IMR-90 (cell line): ENCODE results near the gene GABRG1. TPM values are rescaled to one million over a fixed set of nuclear protein-coding genes. Genes with fewer than 3 reads are reported as not detected.

ENCODE experiments used
- ATAC-seq: fragments of 200-7000 bp; cut with Tn5 transposase; 2 replicates; pipeline ENCODE4 v1.9.1; 2020; ENCODE audit warnings: low read depth, mild to moderate bottlenecking, moderate library complexity
- BruUV-seq: library from RNA; stranded (reverse); fragments of 400-500 nt; replicated peaks from 2 replicates; lab custom pipeline; 2021; lab: Mats Ljungman, UMichigan
- CTCF ChIA-PET: fragments of 300-600 bp; formaldehyde crosslinking; extraction: SDS; loops from one replicate; lab custom pipeline; 2021; ENCODE audit warnings: antibody characterized with exemption; lab: Yijun Ruan, JAX
- POLR2A ChIA-PET: fragments of 300-600 bp; sonication (Branson Sonifier 250); formaldehyde crosslinking; loops from one replicate; lab custom pipeline; 2022; ENCODE audit warnings: antibody characterized with exemption; ENCODE audit not compliant: unreplicated experiment; lab: Charles Lee
- DNase-seq: peaks from one replicate; pipeline ENCODE4 v3.0.0; 2013
- H2AFZ ChIP-seq: replicated peaks from 2 replicates; pipeline ENCODE3; 2013; ENCODE audit warnings: low read length, mild to moderate bottlenecking; ENCODE audit not compliant: poor library complexity
- H2AK5ac ChIP-seq: 2 replicates; pipeline ENCODE4 v1.6.1; 2013; ENCODE audit warnings: low read depth, low read length, inconsistent platforms
- H2AK9ac ChIP-seq: replicated peaks from 2 replicates; pipeline ENCODE3; 2013; ENCODE audit warnings: mild to moderate bottlenecking, low read depth, low read length, moderate library complexity; ENCODE audit not compliant: poor library complexity
- H2BK120ac ChIP-seq: 2 replicates; pipeline ENCODE4 v1.6.1; 2013; ENCODE audit warnings: low read depth, low read length, inconsistent platforms
- H2BK15ac ChIP-seq: 3 replicates; pipeline ENCODE4 v1.6.1; 2013; ENCODE audit warnings: low read depth, low read length, inconsistent platforms
- H2BK20ac ChIP-seq: 2 replicates; pipeline ENCODE4 v1.6.1; 2013; ENCODE audit warnings: low read depth, mild to moderate bottlenecking, inconsistent platforms, low read length, moderate library complexity
- H2BK5ac ChIP-seq: 2 replicates; pipeline ENCODE4 v1.6.1; 2013; ENCODE audit warnings: mild to moderate bottlenecking, low read depth, low read length, inconsistent platforms; ENCODE audit not compliant: poor library complexity, severe bottlenecking
- H3K14ac ChIP-seq: replicated peaks from 2 replicates; pipeline ENCODE4 v1.6.1; 2013; ENCODE audit warnings: low read depth, low read length, inconsistent platforms
- H3K18ac ChIP-seq: 2 replicates; pipeline ENCODE4 v1.6.1; 2013; ENCODE audit warnings: low read depth, low read length, control low read depth
- H3K23ac ChIP-seq: 2 replicates; pipeline ENCODE4 v1.6.1; 2013; ENCODE audit warnings: low read depth, low read length, inconsistent platforms
- H3K27ac ChIP-seq: 2 replicates; pipeline ENCODE4 v1.5.1; 2013; ENCODE audit warnings: mild to moderate bottlenecking, control low read depth, low read length; ENCODE audit not compliant: insufficient read depth
- H3K27me3 ChIP-seq: 2 replicates; pipeline ENCODE4 v1.6.1; 2013; ENCODE audit warnings: low read length; ENCODE audit not compliant: control insufficient read depth, insufficient read depth
- H3K36me3 ChIP-seq: 2 replicates; pipeline ENCODE4 v1.6.1; 2013; ENCODE audit warnings: low read length, mixed read lengths; ENCODE audit not compliant: control insufficient read depth, insufficient read depth
- H3K4ac ChIP-seq: 2 replicates; pipeline ENCODE4 v1.6.1; 2013; ENCODE audit warnings: low read depth, low read length, inconsistent platforms
- H3K4me1 ChIP-seq: 2 replicates; pipeline ENCODE4 v1.6.1; 2013; ENCODE audit warnings: low read length, mixed read lengths; ENCODE audit not compliant: control insufficient read depth, insufficient read depth
- H3K4me2 ChIP-seq: 2 replicates; pipeline ENCODE4 v1.6.1; 2013; ENCODE audit warnings: low read depth, mild to moderate bottlenecking, control low read depth, low read length, moderate library complexity
- H3K4me3 ChIP-seq: 2 replicates; pipeline ENCODE4 v1.5.1; 2013; ENCODE audit warnings: low read depth, mild to moderate bottlenecking, control low read depth, low read length, moderate library complexity; ENCODE audit not compliant: insufficient read depth
- H3K56ac ChIP-seq: 2 replicates; pipeline ENCODE4 v1.6.1; 2013; ENCODE audit warnings: low read length, inconsistent platforms; ENCODE audit not compliant: insufficient read depth; ENCODE audit errors: extremely low read depth
- H3K79me1 ChIP-seq, 2 experiments: 2 replicates each; pipeline ENCODE4 v1.6.1; 2013; ENCODE audit warnings: low read length in 2 of 2, inconsistent platforms in 1 of 2, low read depth in 1 of 2
- H3K9ac ChIP-seq: 2 replicates; pipeline ENCODE4 v1.6.1; 2013; ENCODE audit warnings: low read depth, low read length, control low read depth
- H3K9me1 ChIP-seq: 2 replicates; pipeline ENCODE4 v1.6.1; 2013; ENCODE audit warnings: low read length, inconsistent platforms; ENCODE audit not compliant: insufficient read depth
- H3K9me3 ChIP-seq: 2 replicates; pipeline ENCODE4 v1.6.1; 2013; ENCODE audit warnings: low read length; ENCODE audit not compliant: control insufficient read depth, insufficient read depth
- H4K20me1 ChIP-seq: 2 replicates; pipeline ENCODE4 v1.6.1; 2013; ENCODE audit warnings: low read length, inconsistent platforms; ENCODE audit not compliant: insufficient read depth
- H4K5ac ChIP-seq: 2 replicates; pipeline ENCODE4 v1.6.1; 2013; ENCODE audit warnings: mild to moderate bottlenecking, low read depth, low read length, control low read depth
- H4K8ac ChIP-seq, 2 experiments: 2 replicates each; pipeline ENCODE4 v1.6.1; 2013; ENCODE audit warnings: low read depth in 2 of 2, low read length in 2 of 2, control low read depth in 1 of 2, inconsistent platforms in 1 of 2
- H4K91ac ChIP-seq: 2 replicates; pipeline ENCODE4 v1.6.1; 2013; ENCODE audit warnings: low read depth, low read length, inconsistent platforms; ENCODE audit not compliant: insufficient read depth
- CHD1 ChIP-seq: IDR thresholded peaks from 2 replicates; pipeline ENCODE4 v1.6.1; 2012; ENCODE audit warnings: low read depth, low read length, improper control_type of control experiment
- MAFK ChIP-seq: IDR thresholded peaks from 2 replicates; pipeline ENCODE4 v1.6.1; 2012; ENCODE audit warnings: low read depth, low read length, improper control_type of control experiment
- POLR2A ChIP-seq: IDR thresholded peaks from 2 replicates; pipeline ENCODE4 v1.6.1; 2012; ENCODE audit warnings: mild to moderate bottlenecking, low read depth, low read length
- dilution Hi-C: fragments of 300-500 bp; cut with HindIII; formaldehyde crosslinking; loops from one replicate; pipeline ENCODE4 v1.14.3; 2018; ENCODE audit warnings: low sequenced_read_pairs; ENCODE audit not compliant: unreplicated experiment
- in situ Hi-C: fragments of 300-500 bp; cut with MboI; formaldehyde crosslinking; loops from 3 replicates; pipeline ENCODE4 v1.14.3; 2019; ENCODE audit warnings: low sequenced_read_pairs, inconsistent platforms, mixed read lengths
- intact Hi-C: fragments of 100-400 bp; cut with micrococcal nuclease; formaldehyde crosslinking; loops from 2 replicates; pipeline ENCODE4 v1.10.0; 2022
- polyA plus RNA-seq, 3 experiments: library from polyadenylated mRNA; depleted of rRNA; stranded (reverse); fragments of >200 nt; gene quantifications; 2 replicates each; pipeline ENCODE4 v1.2.3, GENCODE V29; 2012; ENCODE audit warnings: low replicate concordance in 1 of 3
- total RNA-seq: library from RNA; depleted of rRNA; stranded (reverse); fragments of >200 nt; gene quantifications from 2 replicates; pipeline ENCODE4 v1.2.3, GENCODE V29; 2012
- TF ChIP-seq, protein P1 (sequence below): fragments of 150-350 bp; IDR thresholded peaks from 2 replicates; pipeline ENCODE4 v1.6.1; 2016; ENCODE audit warnings: low read depth, mild to moderate bottlenecking, low read length, moderate library complexity, borderline replicate concordance

GABRG1 gene
- total and polyA plus RNA-seq, 2 of the 4 experiments (the other 2 are of a cell fraction), result not detected

DNA sequence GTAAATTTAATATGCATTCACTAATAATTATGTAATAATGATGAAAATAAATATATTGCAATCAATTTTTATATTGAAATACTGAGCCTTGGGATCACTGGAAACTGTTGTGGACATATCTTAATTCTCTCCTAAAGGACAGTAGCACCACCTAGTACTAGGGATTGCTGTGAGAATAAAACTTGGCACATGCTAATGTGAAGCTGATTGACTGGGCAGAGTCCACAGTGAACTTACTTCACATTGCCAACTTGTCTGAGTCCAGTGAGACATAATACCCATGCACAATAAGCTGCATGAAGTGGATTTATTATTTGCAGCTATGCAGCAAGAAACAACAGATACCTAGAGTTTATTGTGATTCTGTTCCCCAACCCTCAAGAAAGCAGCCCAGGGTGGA, 131.1 kb downstream of the GABRG1 start:
- Histone ChIP-seq H3K4me3 (no peak overlapping the region), H2AK5ac (no peak overlapping the region), H3K9me3 (0 out of 2 replicates have a peak, but pooled peaks cover 2% of the 10 kb centered on the region), H3K23ac (no peak overlapping the region), H3K27ac (no peak overlapping the region), H3K4ac (no peak overlapping the region), H2BK15ac (no peak overlapping the region), H3K18ac (no peak overlapping the region), H2AFZ (no peak overlapping the region), H3K27me3 (no peaks in the 10 kb centered on the region), H4K8ac (no peak overlapping the region), H2BK20ac (no peak overlapping the region), H2AK9ac (no peak overlapping the region), H3K4me1 (no peaks in the 10 kb centered on the region), H2BK120ac (no peak overlapping the region), H4K91ac (no peak overlapping the region), H3K9ac (no peak overlapping the region), H2BK5ac (no peak overlapping the region), H3K79me1 (no peaks in the 10 kb centered on the region), H3K4me2 (no peak overlapping the region), H3K56ac (no peak overlapping the region), H4K5ac (no peak overlapping the region), H3K36me3 (no peaks in the 10 kb centered on the region), H3K9me1 (no peaks in the 10 kb centered on the region), H4K20me1 (no peaks in the 10 kb centered on the region), H3K14ac (no peak overlapping the region)
- ChIA-PET POLR2A (no interaction called here), CTCF (no interaction called here)
- intact Hi-C loops (no loop called here), in situ Hi-C loops (no loop called here), dilution Hi-C loops (no loop called here)
- BruUV-seq, result no TSS peak
- TF ChIP-seq MAFK (no peak), POLR2A (no peak), CHD1 (no peak)
- TF ChIP-seq, protein P1, sequence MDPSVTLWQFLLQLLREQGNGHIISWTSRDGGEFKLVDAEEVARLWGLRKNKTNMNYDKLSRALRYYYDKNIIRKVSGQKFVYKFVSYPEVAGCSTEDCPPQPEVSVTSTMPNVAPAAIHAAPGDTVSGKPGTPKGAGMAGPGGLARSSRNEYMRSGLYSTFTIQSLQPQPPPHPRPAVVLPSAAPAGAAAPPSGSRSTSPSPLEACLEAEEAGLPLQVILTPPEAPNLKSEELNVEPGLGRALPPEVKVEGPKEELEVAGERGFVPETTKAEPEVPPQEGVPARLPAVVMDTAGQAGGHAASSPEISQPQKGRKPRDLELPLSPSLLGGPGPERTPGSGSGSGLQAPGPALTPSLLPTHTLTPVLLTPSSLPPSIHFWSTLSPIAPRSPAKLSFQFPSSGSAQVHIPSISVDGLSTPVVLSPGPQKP, result no peak
- ATAC-seq (no peak), DNase-seq (no peak)
